ENCODE measurements around the gene GFER.

DNA sequence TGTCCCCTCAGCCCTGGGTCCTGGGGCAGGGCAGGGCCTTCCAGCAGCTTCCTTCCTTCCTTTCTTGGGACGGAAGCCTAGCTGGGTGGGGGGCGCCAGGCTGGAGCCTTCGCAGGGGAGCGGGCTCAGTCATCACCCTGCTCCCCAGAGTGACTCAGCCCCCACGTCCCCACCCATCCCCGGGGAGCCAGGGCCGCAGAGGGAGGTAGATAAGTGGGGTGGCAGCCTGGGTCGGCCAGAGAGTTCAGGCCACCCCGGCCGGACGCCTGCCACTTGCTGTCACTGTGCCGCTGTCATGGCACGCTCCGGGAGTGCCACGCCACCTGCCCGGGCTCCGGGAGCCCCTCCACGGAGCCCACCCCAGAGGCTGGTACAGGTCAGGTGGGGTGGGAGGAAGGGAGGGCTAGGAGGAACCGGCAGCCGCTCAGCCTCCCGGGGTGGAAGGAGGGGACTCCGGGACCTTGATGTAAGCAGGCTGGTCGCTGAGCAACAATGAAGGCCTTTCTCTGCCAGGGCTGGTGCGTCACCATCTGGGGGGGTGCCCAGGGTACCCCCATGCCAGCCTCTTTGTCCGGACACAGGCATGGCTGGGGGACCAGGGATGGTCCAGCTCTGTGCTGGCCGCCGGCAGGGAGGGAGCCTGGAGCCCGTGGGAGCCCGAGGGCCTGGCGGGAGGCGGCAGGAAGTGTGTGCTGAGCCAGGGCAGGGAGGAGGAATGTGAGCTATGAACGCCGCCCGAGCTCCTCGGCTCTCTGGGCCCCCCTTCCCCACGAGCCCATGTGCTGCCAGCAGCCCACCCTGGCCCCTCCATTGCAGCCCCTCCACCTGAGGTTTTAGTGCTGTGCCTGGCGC is 49.3 kb downstream of the GFER start:
- TF ChIP-seq POLR2A (IDR thresholded peaks at IDR 0.05; ENCODE audit: low read length) (no peak), GATA1 (IDR thresholded peaks at IDR 0.05; ENCODE audit: low read depth, low read length) (no peak)
